Measurements from ENCODE around the gene GCFC2. TPM values are rescaled to one million over a fixed set of nuclear protein-coding genes. Genes with fewer than 3 reads are reported as not detected.

The GCFC2 gene
- total and polyA plus RNA-seq, 2 of the 13 experiments (the other 11 are each of a cell fraction or from before 2014, with no cell fraction given): 26.8 to 49.0 TPM

- TF ChIP-seq, protein P1, sequence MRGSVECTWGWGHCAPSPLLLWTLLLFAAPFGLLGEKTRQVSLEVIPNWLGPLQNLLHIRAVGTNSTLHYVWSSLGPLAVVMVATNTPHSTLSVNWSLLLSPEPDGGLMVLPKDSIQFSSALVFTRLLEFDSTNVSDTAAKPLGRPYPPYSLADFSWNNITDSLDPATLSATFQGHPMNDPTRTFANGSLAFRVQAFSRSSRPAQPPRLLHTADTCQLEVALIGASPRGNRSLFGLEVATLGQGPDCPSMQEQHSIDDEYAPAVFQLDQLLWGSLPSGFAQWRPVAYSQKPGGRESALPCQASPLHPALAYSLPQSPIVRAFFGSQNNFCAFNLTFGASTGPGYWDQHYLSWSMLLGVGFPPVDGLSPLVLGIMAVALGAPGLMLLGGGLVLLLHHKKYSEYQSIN (CRISPR knock-in tag; IDR thresholded peaks at IDR 0.05; ENCODE audit: borderline replicate concordance): no peak
- no peak for TF ChIP-seq ZNF18 (CRISPR knock-in tag; IDR thresholded peaks at IDR 0.05; ENCODE audit: insufficient replicate concordance)
- TF ChIP-seq GMEB1 (CRISPR knock-in tag; IDR thresholded peaks at IDR 0.05; ENCODE audit: borderline replicate concordance): peak; percentile 76
- TF ChIP-seq MXI1 (IDR thresholded peaks at IDR 0.05; ENCODE audit: borderline replicate concordance, low read depth, low read length): no peak; the same call in 2 of the 3 replicates
- TF ChIP-seq ISL2 (CRISPR knock-in tag; IDR thresholded peaks at IDR 0.05): peak; percentile 51; the same call in 1 of the 2 replicates
- no peak for TF ChIP-seq ZNF235 (CRISPR knock-in tag; IDR thresholded peaks at IDR 0.05; ENCODE audit: borderline replicate concordance)
- TF ChIP-seq FOXJ3 (CRISPR knock-in tag; IDR thresholded peaks at IDR 0.05; ENCODE audit: borderline replicate concordance): no peak; the same call in 1 of the 2 replicates
- TF ChIP-seq ZNF687 (CRISPR knock-in tag; IDR thresholded peaks at IDR 0.05): peak; percentile 96
- TF ChIP-seq ZNF83 (CRISPR knock-in tag; IDR thresholded peaks at IDR 0.05; ENCODE audit: borderline replicate concordance): no peak
- 0 out of 2 replicates have a peak, but pooled peaks have one; percentile 72 for TF ChIP-seq DZIP1 (CRISPR knock-in tag; IDR thresholded peaks at IDR 0.05)
- 0 out of 2 replicates have a peak, but pooled peaks have one; percentile 58 for TF ChIP-seq ZNF225 (CRISPR knock-in tag; IDR thresholded peaks at IDR 0.05)
- TF ChIP-seq ZNF691 (CRISPR knock-in tag; IDR thresholded peaks at IDR 0.05; ENCODE audit: borderline replicate concordance, low read depth): peak; percentile 40; the same call in 1 of the 2 replicates
- TF ChIP-seq ZC3H4 (CRISPR knock-in tag; IDR thresholded peaks at IDR 0.05; ENCODE audit: borderline replicate concordance): no peak; the same call in 1 of the 2 replicates
- TF ChIP-seq MIER3 (CRISPR knock-in tag; IDR thresholded peaks at IDR 0.05; ENCODE audit: borderline replicate concordance): peak; percentile 78; the same call in 1 of the 2 replicates
Observed at GRCh38 chr2:75646583-75647425, 63.9 kb downstream of the GCFC2 start, which contains the start of gene MRPL19 (continued).
